NCI-H2081 (cell line): ENCODE measurements around the gene GPATCH1.
"Not testable (repeated sequence)": the region's sequence is repeated elsewhere in the genome, so short reads cannot be mapped to it uniquely, and the experiment has no call there.

ENCODE experiments used
- DNase-seq, 2 experiments: peaks; one replicate each; lab custom pipeline; 2025; lab: John Stamatoyannopoulos, UW

Gene GPATCH1

GRCh38 chr19:33114312-33114711, 33.3 kb downstream of the GPATCH1 start:
- no peak for DNase-seq

GRCh38 chr19:33117501-33117900, 36.5 kb downstream of the GPATCH1 start:
- DNase-seq: no peak

GRCh38 chr19:33118643-33119042, 37.7 kb downstream of the GPATCH1 start:
- DNase-seq: no peak

- DNase-seq: no peak
These were observed 43.5 kb downstream of the GPATCH1 start for GRCh38 chr19:33124207-33125098.

GRCh38 chr19:33125929-33126388, 45.0 kb downstream of the GPATCH1 start:
- peak; percentile 21 to 48 for DNase-seq

GRCh38 chr19:33126712-33127111, 45.7 kb downstream of the GPATCH1 start:
- DNase-seq: not testable (repeated sequence)

GRCh38 chr19:33129901-33130300, 48.9 kb downstream of the GPATCH1 start:
- no peak for DNase-seq

GRCh38 chr19:33130433-33130832, 49.5 kb downstream of the GPATCH1 start:
- no peak for DNase-seq

GRCh38 chr19:33132021-33132420, 51.0 kb downstream of the GPATCH1 start, which contains the start of gene WDR88:
Gene WDR88 (plus strand): TSS chr19:33132114. CDS start chr19:33132170, 56 bp downstream.
- DNase-seq: no peak

- no peak for DNase-seq
These were observed 51.4 kb downstream of the GPATCH1 start for GRCh38 chr19:33132425-33132824.

- no peak for DNase-seq
These were observed 52.6 kb downstream of the GPATCH1 start for GRCh38 chr19:33133438-33134031.

- no peak for DNase-seq
These were observed 53.6 kb downstream of the GPATCH1 start for GRCh38 chr19:33134571-33135041.

GRCh38 chr19:33139165-33139564, 58.2 kb downstream of the GPATCH1 start:
- DNase-seq: no peak

- peak in 1 of 2 experiments; percentile 28 for DNase-seq
These were observed 63.0 kb downstream of the GPATCH1 start for GRCh38 chr19:33143897-33144405.

- DNase-seq: no peak
These were observed 65.2 kb downstream of the GPATCH1 start for GRCh38 chr19:33146209-33146608.

- no peak for DNase-seq
These were observed 66.6 kb downstream of the GPATCH1 start for GRCh38 chr19:33147538-33147937.

- DNase-seq: no peak
These were observed 70.0 kb downstream of the GPATCH1 start for GRCh38 chr19:33150852-33151518.

- no peak for DNase-seq
These were observed 71.2 kb downstream of the GPATCH1 start for GRCh38 chr19:33152176-33152575.

- DNase-seq: not testable (repeated sequence)
These were observed 71.6 kb downstream of the GPATCH1 start for GRCh38 chr19:33152625-33153024.

- DNase-seq: not testable (repeated sequence)
These were observed 73.3 kb downstream of the GPATCH1 start for GRCh38 chr19:33154313-33154712.

GRCh38 chr19:33156334-33156733, 75.4 kb downstream of the GPATCH1 start:
- DNase-seq: no peak

- DNase-seq: no peak
These were observed 76.9 kb downstream of the GPATCH1 start for GRCh38 chr19:33157906-33158305.
